NCI-H748 (cell line): Measurements from ENCODE around the gene HTR1E.
"Not testable (repeated sequence)": the region's sequence is repeated elsewhere in the genome, so short reads cannot be mapped to it uniquely, and the experiment has no call there.

Source experiments
- DNase-seq: peaks from one replicate; lab custom pipeline; 2025; ENCODE audit not compliant: unreplicated experiment; lab: John Stamatoyannopoulos, UW

HTR1E gene

DNA sequence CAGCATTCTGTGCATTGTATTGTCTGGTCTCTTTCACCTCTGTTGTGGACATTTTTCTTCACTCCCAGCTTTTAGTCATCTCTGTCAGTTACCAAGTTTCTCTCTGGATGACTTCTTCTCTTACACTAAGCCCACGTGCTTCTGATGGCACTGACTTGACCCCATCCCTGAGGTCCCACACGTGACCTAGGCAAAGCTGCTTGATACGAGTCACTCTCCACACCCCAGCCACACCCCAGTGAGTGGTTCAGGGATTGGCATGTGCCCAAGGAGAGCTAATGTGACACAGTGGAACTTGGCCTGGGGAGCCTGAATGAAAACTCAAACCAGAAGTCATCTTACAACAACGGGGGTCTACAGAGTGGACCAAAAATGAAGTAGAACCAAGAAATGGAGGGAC is 32.2 kb downstream of the HTR1E start:
- DNase-seq = no peak

DNA sequence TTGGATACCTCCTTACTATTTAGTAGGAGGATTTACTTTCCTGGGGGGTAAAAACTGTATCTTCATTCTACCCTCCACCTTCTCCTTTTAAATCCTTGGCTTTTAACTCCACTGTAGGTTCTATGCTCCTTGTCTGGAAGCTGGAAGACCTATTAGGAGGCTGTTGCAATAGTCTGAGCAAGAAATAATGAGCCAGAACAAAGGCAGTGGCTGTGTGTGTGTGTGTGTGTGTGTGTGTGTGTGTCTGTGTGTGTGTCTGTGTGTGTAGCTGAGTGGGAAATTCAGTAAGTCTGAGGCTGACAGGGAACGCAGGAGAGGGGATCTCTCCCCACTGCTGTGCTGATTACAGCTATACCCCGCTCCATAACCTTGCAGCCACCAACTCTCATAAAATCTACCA is 35.8 kb downstream of the HTR1E start:
- DNase-seq = no peak

DNA sequence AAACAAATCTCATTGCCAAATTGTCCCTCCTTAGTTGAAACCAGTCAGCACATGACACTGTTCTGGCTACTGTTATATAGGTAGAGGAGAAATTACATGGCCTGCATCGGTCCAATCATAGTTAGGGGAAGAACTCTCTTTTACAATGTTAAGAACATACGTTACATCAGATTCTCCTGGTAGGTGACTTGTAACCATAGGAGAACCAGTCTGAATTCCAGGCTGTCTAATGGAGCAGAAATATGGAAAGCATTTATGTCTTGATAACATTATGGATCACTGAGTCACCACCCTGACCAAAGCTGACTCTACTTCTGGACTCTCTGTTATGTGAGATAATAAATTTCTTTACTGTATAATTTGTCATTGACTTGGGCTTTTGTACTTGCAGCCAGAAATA is 40.9 kb downstream of the HTR1E start:
- DNase-seq = no peak

DNA sequence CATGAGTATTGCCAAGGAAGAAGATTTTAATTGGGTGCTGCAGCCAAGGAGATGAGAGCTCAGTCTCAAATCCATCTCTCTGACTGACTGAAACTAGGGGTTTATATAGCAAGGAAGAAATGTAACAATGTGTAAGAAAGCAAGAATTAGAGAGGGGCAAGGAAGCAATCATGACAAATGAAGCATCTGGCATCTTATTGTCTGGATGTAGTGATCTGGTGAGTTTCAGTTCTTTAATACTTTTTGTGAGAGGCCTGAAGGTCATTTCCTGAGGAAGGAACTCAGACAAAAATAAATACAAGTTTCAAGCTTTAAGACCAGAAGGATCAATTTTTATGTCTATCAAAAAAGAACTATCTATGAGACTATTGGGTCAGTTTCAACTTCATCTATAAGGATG is 64.2 kb downstream of the HTR1E start:
- no peak for DNase-seq

DNA sequence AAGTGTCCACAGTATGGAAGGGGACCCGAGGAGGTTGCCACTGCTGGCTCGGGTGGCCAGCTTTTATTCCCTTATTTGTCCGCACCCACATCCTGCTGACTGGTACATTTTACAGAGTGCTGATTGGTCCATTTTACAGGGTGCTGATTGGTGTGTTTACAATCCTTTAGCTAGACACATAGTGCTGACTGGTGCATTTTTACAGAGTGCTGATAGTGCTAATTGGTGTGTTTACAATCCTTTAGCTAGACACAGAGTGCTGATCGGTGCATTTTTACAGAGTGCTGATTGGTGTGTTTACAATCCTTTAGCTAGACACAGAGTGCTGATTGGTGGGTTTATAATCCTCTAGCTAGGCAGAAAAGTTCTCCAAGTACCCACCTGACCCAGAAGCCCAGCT is 65.1 kb downstream of the HTR1E start:
- DNase-seq = not testable (repeated sequence)

DNA sequence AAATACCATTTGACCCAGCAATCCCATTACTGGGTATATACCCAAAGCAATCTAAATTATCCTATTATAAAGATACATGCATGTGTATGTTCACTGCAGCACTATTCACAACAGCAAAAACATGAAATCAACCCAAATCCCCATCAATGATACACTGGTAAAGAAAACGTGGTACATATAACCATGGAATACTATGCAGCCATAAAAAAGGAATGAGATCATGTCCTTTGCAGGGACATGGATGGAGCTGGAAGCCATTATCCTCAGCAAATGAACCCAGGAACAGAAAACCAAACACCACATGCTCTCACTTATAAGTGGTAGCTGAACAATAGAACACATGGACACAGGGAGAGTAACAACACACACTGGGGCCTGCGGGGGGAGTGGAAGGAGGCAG is 69.2 kb downstream of the HTR1E start:
- not testable (repeated sequence) for DNase-seq

DNA sequence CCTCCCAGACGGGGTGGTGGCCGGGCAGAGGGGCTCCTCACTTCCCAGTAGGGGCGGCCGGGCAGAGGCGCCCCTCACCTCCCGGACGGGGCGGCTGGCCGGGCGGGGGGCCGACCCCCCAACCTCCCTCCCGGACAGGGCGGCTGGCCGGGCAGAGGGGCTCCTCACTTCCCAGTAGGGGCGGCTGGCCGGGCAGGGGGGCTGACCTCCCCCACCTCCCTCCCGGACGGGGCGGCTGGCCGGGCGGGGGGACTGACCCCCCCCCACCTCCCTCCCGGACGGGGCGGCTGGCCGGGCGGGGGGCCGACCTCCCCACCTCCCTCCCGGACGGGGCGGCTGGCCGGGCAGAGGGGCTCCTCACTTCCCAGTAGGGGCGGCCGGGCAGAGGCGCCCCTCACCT is 72.3 kb downstream of the HTR1E start:
- not testable (repeated sequence) for DNase-seq

DNA sequence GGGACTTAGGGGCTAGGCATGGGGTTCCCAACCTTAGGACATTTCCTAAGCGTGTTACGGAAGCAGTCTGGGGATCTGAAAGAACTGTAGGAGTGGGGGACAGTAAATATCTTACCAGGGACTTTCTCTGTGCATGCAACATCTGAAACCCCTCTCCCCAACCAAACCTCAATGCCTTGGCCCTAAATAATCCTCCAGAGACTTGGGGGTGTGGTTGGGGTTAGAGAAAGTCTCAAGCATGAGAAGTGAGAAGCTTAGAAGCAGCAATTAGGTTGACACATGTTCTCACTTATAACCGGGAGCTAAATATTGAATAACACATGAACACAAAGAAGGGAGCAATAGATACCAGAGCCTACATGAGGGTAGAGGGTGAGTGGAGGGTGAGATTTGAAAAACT is 74.7 kb downstream of the HTR1E start:
- DNase-seq = no peak

DNA sequence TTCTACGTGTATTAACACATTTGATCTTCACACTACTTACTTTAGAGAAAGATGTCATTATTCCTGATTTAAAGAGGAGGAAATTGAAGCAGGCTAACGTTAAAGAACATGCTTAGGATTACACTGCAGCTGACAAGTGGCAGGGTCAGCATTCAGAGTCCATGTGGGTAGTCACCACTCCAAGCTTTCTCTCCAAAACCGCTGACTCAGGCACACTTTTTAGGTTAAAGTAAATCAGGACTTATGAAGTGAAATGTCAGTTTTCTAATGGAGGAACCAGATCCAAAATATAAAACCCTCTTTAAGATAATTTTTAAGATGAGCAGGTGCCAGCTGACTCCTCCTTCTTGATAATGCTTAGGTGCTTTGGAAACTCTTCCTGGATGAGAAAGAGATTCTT is 75.4 kb downstream of the HTR1E start:
- no peak for DNase-seq

DNA sequence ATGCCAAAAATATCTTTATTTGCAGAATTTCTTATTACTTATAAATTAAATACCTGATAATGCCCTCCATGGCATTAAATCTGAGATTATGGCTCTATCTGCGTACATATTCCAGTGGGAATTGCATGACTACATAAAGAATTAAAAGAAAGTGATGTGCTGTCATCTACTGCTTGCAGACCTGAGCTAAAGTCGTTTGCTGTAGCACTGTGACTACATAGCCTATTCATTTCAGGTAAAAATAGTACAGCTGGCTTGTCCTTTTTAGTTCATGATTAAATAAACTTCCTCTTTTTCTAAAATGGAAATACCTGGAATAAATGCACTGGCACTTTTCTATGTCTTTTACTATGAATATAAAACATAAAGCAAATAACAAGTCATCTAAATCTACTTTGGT is 79.4 kb downstream of the HTR1E start:
- no peak for DNase-seq

DNA sequence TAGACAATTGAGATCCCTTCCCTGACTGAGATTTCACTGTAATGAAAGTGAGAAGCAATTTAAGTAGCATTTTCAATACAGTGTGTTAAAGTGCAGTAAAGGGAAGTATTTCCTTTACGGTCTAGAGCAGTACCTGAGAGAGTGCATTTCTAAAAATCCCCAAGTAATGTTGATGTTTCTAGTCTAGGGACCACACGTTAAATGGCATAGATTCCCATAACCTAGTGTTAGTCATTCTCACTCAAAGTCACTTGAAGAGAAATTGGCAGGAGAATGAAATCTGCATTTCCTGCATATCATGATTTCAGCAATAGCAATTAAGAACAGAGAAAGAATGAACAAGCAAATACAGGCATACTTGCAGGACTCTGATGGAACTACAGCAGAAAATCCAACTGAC is 89.7 kb downstream of the HTR1E start:
- no peak for DNase-seq

DNA sequence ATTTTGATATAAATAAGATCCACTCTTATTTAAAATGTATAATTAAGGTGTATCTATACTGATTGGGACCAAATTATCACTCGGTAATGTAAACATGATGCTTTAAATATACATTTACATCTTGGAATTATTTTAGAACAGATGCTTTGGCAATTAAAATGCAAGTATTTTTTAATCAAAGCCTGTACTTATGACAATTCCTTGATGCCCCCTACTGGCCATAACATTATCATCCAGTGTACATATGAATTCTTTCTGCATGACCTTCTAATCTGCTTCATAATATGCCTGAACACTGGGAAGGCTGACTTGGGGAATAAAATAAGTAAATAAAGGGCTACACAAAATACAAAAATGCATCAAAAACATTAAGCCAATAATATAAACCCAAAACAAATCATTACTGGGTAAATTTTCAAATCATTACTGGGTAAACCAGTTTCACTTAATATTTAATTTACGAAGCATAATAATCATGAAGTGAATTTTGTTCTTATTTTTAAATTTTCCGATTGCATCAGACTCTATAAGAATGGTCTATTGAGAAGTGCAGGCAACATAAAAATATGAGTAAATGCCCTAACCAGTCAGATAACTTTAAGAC is 92.5 kb downstream of the HTR1E start:
- DNase-seq = peak; percentile 48

DNA sequence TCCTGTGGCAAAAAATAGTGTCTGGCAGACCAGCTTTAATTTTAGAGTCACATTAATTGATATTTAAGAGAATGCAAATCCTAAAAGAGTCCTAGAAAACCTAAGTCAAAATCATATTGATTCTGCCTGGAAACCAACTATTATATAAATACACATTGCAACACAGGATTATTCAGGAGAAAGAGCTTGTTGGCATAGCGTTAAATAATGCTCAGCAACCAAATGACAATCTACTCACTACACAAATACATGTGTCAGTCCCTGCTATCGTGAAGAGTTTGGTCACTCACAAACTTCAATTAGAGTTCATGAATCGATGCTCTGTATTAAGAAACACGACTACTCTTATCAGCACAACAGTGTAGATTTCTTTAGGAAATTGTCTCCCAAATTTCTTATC is 103.4 kb downstream of the HTR1E start:
- no peak for DNase-seq

DNA sequence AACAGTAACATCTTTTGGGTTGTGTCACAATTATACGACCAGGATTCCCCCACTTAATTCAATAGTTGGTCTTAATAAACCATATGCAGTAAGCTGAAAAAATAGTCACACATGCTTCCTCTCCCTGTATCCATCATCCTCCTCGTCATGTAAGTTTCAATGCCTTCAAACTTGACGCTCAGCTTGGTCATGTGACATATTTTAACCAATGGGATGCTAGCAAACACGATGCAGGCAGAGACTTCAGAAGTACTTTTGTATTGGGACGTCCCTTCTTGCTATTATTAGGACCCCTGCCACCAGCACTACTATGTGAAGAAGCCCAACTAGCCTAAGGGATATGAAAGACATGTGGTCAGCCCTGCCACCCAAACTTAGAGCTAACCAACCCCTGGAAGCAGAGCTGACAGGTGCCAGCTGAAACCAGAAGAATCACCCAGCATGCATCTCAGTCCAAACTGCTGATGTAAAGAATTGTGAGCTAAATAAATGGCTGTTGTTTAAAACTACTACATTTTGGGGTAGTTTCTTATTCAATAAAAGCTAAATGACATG is 108.3 kb downstream of the HTR1E start:
- DNase-seq = no peak

DNA sequence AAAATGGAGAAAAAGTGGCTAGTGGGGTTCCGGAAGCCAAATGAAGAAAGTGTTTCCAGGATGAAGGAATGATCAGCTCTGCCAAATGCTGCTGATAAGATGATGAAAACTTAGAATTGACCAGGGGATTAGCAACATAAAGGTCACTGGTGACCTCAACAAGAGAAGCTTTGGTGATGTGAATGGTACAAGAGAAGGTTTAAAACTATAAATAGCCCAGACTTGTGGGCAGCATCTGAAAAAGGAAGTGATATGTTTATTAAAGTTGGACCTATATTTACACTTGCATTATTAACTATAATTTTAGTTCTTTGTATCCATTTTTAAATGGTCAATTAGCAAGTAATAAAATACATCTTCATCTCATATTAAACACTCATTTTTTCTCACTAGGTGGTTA is 112.5 kb downstream of the HTR1E start:
- no peak for DNase-seq

DNA sequence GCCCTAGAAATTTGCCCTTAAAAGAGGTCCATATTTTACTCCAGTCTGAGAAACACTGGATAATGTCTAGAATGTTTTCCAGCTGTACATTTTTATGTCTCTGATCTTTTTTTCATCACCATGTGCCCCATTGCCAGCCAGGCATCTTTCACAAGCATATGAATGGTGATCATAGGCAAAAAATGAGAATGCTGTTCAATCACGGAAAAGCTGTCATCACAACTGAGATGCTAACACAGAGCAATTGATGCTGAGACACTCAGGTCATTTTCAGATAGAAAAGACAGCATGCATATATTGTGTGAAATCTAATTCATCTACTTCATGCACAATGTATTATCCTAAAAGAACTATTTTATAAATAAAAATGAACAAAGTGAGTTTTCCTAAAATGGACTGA is 116.0 kb downstream of the HTR1E start:
- no peak for DNase-seq

DNA sequence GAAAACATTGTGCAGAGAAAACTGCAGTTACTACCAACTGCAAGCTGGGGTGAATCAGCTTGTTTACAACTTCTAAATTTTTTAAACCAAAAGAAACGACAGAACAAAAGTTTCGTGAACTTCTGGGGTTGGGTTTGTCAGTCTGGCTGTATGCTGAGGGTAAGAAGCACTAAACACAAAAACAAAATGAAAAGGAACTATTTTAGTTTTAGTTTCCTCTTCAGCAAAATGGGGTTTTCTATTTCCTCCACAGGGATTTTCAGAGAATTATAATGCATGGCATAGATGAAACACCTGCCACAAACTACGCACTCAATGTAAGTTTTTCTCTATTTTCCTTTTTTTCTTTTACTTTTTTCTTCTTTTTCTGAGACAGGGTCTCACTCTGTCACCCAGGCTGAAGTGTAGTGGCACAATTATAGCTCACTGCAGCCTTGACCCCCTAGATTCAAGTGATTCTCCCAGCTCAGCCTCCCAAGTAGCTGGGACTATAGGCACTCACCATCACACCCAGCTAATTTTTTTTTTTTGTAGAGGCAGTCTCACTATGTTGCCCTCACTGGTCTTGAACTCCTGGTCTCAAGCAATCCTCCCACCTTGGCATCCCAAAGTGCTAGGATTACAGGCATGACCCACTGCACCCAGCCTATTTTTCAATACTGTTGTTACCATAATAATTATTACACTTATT is 117.0 kb downstream of the HTR1E start:
- no peak for DNase-seq

DNA sequence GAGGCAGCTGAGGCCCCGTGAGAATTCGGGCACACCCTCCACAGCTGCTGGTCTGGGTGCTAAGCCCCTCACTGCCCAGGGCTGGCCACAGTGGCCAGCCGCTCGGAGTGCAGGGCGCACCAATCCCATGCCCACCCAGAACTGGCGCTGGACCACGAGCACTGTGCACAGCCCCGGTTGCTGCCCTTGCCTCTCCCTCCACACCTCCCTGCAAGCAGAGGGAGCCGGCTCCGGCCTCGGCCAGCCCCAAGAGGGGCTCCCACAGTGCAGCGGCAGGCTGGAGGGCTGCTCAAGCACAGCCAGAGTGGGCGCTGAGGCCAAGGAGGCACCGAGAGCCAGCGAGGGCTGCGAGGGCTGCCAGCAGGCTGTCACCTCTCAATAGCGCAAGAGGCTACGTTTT is 122.6 kb downstream of the HTR1E start:
- DNase-seq = no peak

DNA sequence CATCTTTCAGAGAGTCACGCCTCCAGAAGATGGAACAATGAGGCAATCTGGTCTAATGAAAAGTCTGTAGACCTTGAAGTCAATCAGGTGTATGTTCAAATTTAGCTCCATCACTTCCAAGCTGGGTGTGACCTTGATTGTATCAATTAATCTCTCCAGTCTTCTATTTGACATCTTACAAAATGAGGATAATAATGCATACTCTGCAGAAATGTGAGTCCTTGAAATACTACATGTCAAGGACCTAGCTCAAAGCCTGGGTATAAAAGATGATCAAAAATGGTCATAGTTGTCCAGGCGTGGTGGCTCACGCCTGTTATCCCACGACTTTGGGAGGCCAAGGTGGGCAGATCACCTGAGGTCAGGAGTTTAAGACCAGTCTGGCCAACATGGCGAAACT is 127.8 kb downstream of the HTR1E start:
- no peak for DNase-seq
